Measurements from ENCODE around the gene PPFIA1.

The PPFIA1 gene

GRCh38 chr11:70415642-70416395, 145.3 kb downstream of the PPFIA1 start:
- no peak for DNase-seq (ENCODE audit: low read depth)

GRCh38 chr11:70416881-70417280, 146.4 kb downstream of the PPFIA1 start:
- DNase-seq (ENCODE audit: low read depth), result no peak

- no peak for DNase-seq (ENCODE audit: low read depth)
Measured at GRCh38 chr11:70418130-70418529, 147.6 kb downstream of the PPFIA1 start.

GRCh38 chr11:70419307-70420007, 149.0 kb downstream of the PPFIA1 start:
- DNase-seq (ENCODE audit: low read depth), result no peak

GRCh38 chr11:70420008-70420464, 149.5 kb downstream of the PPFIA1 start:
- no peak for DNase-seq (ENCODE audit: low read depth)

- no peak for DNase-seq (ENCODE audit: low read depth)
Measured at GRCh38 chr11:70420496-70420895, 150.0 kb downstream of the PPFIA1 start.

- no peak for DNase-seq (ENCODE audit: low read depth)
Measured at GRCh38 chr11:70421123-70421522, 150.6 kb downstream of the PPFIA1 start.

GRCh38 chr11:70422692-70423522, 152.4 kb downstream of the PPFIA1 start:
- DNase-seq (ENCODE audit: low read depth), result no peak

GRCh38 chr11:70423523-70424505, 153.3 kb downstream of the PPFIA1 start:
- no peak for DNase-seq (ENCODE audit: low read depth)

- DNase-seq (ENCODE audit: low read depth), result no peak
Measured at GRCh38 chr11:70424765-70425344, 154.4 kb downstream of the PPFIA1 start.

GRCh38 chr11:70427436-70427835, 156.9 kb downstream of the PPFIA1 start:
- no peak for DNase-seq (ENCODE audit: low read depth)

- no peak for DNase-seq (ENCODE audit: low read depth)
Measured at GRCh38 chr11:70428701-70429427, 158.4 kb downstream of the PPFIA1 start.

GRCh38 chr11:70429428-70429705, 158.9 kb downstream of the PPFIA1 start:
- DNase-seq (ENCODE audit: low read depth), result no peak

- DNase-seq (ENCODE audit: low read depth), result no peak
Measured at GRCh38 chr11:70429724-70430521, 159.4 kb downstream of the PPFIA1 start.

GRCh38 chr11:70430671-70431574, 160.4 kb downstream of the PPFIA1 start:
- DNase-seq (ENCODE audit: low read depth), result no peak

GRCh38 chr11:70431611-70432010, 161.1 kb downstream of the PPFIA1 start:
- no peak for DNase-seq (ENCODE audit: low read depth)

- no peak for DNase-seq (ENCODE audit: low read depth)
Measured at GRCh38 chr11:70432065-70432464, 161.6 kb downstream of the PPFIA1 start.

- no peak for DNase-seq (ENCODE audit: low read depth)
Measured at GRCh38 chr11:70432580-70432979, 162.1 kb downstream of the PPFIA1 start.

GRCh38 chr11:70433038-70433437, 162.5 kb downstream of the PPFIA1 start:
- DNase-seq (ENCODE audit: low read depth), result no peak

All from T-helper 22 cell (primary cell).